Measurements from ENCODE around the gene FARSB. TPM values are rescaled to one million over a fixed set of nuclear protein-coding genes. Genes with fewer than 3 reads are reported as not detected.

Gene FARSB
- total RNA-seq, 3 donors from 2014 or later: 67.3 to 73.2 (median 72.1) TPM

GRCh38 chr2:222572264-222572721 is 83.6 kb downstream of the FARSB start:
- H3K36me3 Mint-ChIP-seq (ENCODE audit: insufficient read depth): peaks cover 39% of the 10 kb centered on the region
- H3K4me3 Mint-ChIP-seq: no peak overlapping the region
- H3K27me3 Mint-ChIP-seq (ENCODE audit: low read depth): no peaks in the 10 kb centered on the region
- DNase-seq (no peak), ATAC-seq (peak in 1 of 2 donors; percentile 23)
- no peaks in the 10 kb centered on the region for H3K9me3 Mint-ChIP-seq
- H3K4me1 Mint-ChIP-seq (ENCODE audit: low read depth): peaks cover 2% of the 10 kb centered on the region

DNA sequence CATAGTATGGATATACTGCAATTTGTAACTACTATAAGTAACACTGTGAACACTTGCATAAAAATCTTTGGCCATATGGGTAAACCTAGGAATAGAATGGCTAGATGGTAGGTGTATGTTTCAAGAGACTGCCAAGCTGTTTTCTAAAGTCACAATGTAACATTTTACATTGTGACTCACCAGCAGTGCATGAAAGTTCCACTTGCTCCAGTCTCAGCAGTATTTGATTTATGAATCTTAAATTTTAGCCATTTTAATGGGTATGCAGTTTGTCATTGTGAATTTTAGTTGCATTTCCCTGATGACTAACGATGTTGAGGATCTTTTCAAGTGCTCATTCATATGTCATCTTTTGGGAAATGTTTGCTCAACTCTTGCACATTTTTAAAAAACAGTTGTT is 86.1 kb downstream of the FARSB start:
- Mint-ChIP-seq H3K36me3 (ENCODE audit: insufficient read depth) (peaks cover 44% of the 10 kb centered on the region), H3K4me1 (ENCODE audit: low read depth) (peaks cover 2% of the 10 kb centered on the region), H3K4me3 (no peak overlapping the region), H3K27me3 (ENCODE audit: low read depth) (no peaks in the 10 kb centered on the region), H3K9me3 (no peaks in the 10 kb centered on the region)
- ATAC-seq (no peak), DNase-seq (no peak)

DNA sequence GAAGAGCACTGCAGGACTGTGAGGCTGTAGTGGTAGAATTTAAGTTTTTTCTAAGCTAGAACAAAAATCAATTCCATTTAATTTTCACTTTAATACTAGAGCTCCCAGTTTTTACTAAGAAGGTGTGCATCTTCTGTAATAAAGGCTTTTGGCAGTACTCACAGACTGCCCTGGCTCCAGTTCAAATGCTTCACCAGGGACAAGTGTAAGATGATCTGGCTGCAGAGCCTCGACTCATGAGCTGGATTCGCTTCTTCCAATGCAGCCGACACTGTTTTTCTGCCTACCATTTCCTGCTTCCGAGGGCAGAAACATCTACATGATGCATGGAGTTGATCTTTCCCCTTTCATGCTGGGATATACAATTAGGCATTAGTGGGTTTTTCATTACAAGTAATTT is 87.0 kb downstream of the FARSB start:
- peaks cover 47% of the 10 kb centered on the region for H3K36me3 Mint-ChIP-seq (ENCODE audit: insufficient read depth)
- no peak overlapping the region for H3K4me3 Mint-ChIP-seq
- no peak for ATAC-seq
- H3K9me3 Mint-ChIP-seq: no peaks in the 10 kb centered on the region
- DNase-seq: no peak
- H3K4me1 Mint-ChIP-seq (ENCODE audit: low read depth): peaks cover 1% of the 10 kb centered on the region
- no peaks in the 10 kb centered on the region for H3K27me3 Mint-ChIP-seq (ENCODE audit: low read depth)

DNA sequence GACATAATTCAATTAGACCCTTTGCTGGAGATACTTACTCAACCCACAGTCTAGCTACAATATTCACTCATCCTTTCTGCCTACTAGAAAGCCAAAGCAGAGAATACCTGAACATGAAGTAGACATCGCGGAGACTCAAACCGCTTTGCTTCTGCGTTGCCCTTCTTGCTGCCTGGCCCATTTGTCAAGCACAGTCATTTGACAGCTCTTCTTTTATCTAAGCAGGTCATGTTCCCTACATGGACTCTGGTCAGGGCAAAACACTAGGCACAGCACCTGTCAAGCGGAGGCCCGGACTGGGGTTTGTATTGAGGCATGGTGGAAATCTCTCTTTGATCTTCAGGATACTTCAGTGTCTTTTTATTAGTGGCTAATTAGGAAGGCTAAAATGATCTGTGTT is 89.7 kb downstream of the FARSB start:
- ATAC-seq (no peak), DNase-seq (no peak)
- Mint-ChIP-seq H3K36me3 (ENCODE audit: insufficient read depth) (peaks cover 29% of the 10 kb centered on the region), H3K4me1 (ENCODE audit: low read depth) (no peaks in the 10 kb centered on the region), H3K9me3 (no peaks in the 10 kb centered on the region), H3K4me3 (no peak overlapping the region), H3K27me3 (ENCODE audit: low read depth) (no peaks in the 10 kb centered on the region)

DNA sequence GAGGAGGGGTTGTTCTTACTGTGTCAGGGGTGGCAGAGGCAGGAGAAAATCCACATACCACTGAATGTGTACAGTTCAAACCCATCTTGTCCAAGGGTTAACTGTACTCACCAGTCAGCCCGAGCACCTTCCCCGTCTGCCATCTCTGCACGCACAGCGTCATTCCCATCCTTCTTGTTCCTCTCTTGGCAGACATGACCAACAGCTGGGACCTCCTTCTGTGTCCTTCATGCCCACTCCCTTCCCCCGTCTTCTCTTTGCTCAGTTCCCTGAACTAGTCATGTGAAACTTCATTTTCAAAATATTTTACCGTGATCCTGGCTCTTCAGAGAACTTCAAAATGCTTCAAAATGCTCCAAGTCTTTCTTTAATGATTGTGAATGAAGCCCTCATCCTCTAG is 92.0 kb downstream of the FARSB start:
- ATAC-seq (no peak), DNase-seq (no peak)
- Mint-ChIP-seq H3K27me3 (ENCODE audit: low read depth) (no peaks in the 10 kb centered on the region), H3K4me3 (no peak overlapping the region), H3K4me1 (ENCODE audit: low read depth) (no peaks in the 10 kb centered on the region), H3K9me3 (no peaks in the 10 kb centered on the region), H3K36me3 (ENCODE audit: insufficient read depth) (peaks cover 22% of the 10 kb centered on the region)

- no peaks in the 10 kb centered on the region for H3K4me1 Mint-ChIP-seq (ENCODE audit: low read depth)
- H3K27me3 Mint-ChIP-seq (ENCODE audit: low read depth): no peaks in the 10 kb centered on the region
Observed at GRCh38 chr2:222563106-222563718, 92.7 kb downstream of the FARSB start.

GRCh38 chr2:222561817-222562645 is 93.9 kb downstream of the FARSB start:
- DNase-seq: no peak
- Mint-ChIP-seq H3K27me3 (ENCODE audit: low read depth) (no peaks in the 10 kb centered on the region), H3K4me1 (ENCODE audit: low read depth) (no peaks in the 10 kb centered on the region), H3K4me3 (no peak overlapping the region), H3K9me3 (no peaks in the 10 kb centered on the region), H3K36me3 (ENCODE audit: insufficient read depth) (peaks cover 15% of the 10 kb centered on the region)
- ATAC-seq: peak in 1 of 2 donors; percentile 47

More at GRCh38 chr2:222563106-222563718, 92.7 kb downstream of the FARSB start:
- H3K36me3 Mint-ChIP-seq (ENCODE audit: insufficient read depth): peaks cover 20% of the 10 kb centered on the region
- ATAC-seq: no peak
- no peak for DNase-seq
- H3K4me3 Mint-ChIP-seq: no peak overlapping the region
- H3K9me3 Mint-ChIP-seq: no peaks in the 10 kb centered on the region

- ATAC-seq: no peak
- no peak for DNase-seq
- Mint-ChIP-seq H3K4me1 (ENCODE audit: low read depth) (no peaks in the 10 kb centered on the region), H3K9me3 (no peaks in the 10 kb centered on the region), H3K36me3 (ENCODE audit: insufficient read depth) (peaks cover 12% of the 10 kb centered on the region), H3K27me3 (ENCODE audit: low read depth) (no peaks in the 10 kb centered on the region), H3K4me3 (no peak overlapping the region)
Observed at GRCh38 chr2:222561151-222561550, 94.7 kb downstream of the FARSB start.

- Mint-ChIP-seq H3K4me3 (no peak overlapping the region), H3K36me3 (ENCODE audit: insufficient read depth) (no peaks in the 10 kb centered on the region), H3K4me1 (ENCODE audit: low read depth) (no peaks in the 10 kb centered on the region), H3K27me3 (ENCODE audit: low read depth) (peaks cover 10% of the 10 kb centered on the region), H3K9me3 (no peaks in the 10 kb centered on the region)
- ATAC-seq (no peak), DNase-seq (no peak)
Observed at GRCh38 chr2:222554517-222554916, 101.4 kb downstream of the FARSB start.

GRCh38 chr2:222548992-222549391 is 106.9 kb downstream of the FARSB start:
- no peak overlapping the region for H3K4me3 Mint-ChIP-seq
- H3K27me3 Mint-ChIP-seq (ENCODE audit: low read depth): peaks cover 15% of the 10 kb centered on the region
- no peaks in the 10 kb centered on the region for H3K4me1 Mint-ChIP-seq (ENCODE audit: low read depth)
- no peaks in the 10 kb centered on the region for H3K36me3 Mint-ChIP-seq (ENCODE audit: insufficient read depth)
- no peaks in the 10 kb centered on the region for H3K9me3 Mint-ChIP-seq
- DNase-seq: no peak
- ATAC-seq: no peak

- no peak for ATAC-seq
- H3K36me3 Mint-ChIP-seq (ENCODE audit: insufficient read depth): no peaks in the 10 kb centered on the region
Observed at GRCh38 chr2:222547083-222547482, 108.8 kb downstream of the FARSB start.

DNA sequence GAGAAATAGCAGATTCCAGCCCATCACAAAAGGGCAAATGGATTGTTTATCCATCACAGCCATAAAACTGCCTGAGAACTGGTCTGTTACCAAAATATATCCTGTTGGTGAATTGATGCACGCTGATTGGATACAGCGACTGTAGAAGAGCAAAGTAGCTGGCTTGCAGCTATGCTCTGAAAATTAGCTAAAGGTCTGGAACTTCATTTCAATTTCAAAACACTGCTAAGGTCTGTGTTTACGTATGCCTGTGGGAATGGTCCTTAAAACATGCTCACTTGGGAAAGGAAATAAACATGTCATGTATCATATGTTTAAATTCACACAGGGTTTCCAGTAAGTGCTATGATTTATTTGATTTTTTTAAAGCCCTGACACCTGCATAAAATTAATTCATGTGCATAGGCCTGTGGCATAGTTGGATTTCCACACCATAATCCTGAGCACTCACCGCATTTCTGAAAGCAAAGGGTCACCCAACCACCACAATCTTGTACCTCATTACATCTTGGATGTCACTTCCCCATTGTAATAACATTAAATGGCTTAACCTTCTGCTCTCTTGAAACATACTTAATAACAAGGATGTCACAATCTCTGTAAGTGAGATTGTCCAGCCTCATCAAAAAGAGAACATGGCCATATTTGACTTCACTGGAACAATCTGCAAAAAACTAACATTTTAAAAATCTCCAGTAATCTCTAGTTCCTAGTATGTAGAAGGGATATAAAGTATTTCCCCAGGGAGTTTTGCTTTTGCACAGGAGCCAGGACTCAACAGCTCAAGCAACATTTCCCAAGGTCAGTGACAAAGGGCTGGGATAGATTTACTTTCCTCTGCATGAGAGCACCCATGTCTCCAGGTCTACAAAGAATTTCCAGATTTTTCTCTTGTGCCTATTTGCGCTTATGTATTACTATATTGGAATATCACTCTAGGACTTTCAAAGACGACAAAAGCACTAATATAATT is 109.8 kb downstream of the FARSB start:
- Mint-ChIP-seq H3K36me3 (ENCODE audit: insufficient read depth) (peaks cover 1% of the 10 kb centered on the region), H3K4me3 (no peak overlapping the region), H3K27me3 (ENCODE audit: low read depth) (peaks cover 7% of the 10 kb centered on the region), H3K9me3 (no peaks in the 10 kb centered on the region), H3K4me1 (ENCODE audit: low read depth) (no peaks in the 10 kb centered on the region)
- ATAC-seq (no peak), DNase-seq (no peak)

More at GRCh38 chr2:222547083-222547482, 108.8 kb downstream of the FARSB start:
- no peaks in the 10 kb centered on the region for H3K9me3 Mint-ChIP-seq
- no peaks in the 10 kb centered on the region for H3K4me1 Mint-ChIP-seq (ENCODE audit: low read depth)
- no peak for DNase-seq
- H3K4me3 Mint-ChIP-seq: no peak overlapping the region
- peaks cover 6% of the 10 kb centered on the region for H3K27me3 Mint-ChIP-seq (ENCODE audit: low read depth)

- ATAC-seq: no peak
- no peaks in the 10 kb centered on the region for H3K4me1 Mint-ChIP-seq (ENCODE audit: low read depth)
- H3K9me3 Mint-ChIP-seq: no peaks in the 10 kb centered on the region
- no peak overlapping the region for H3K4me3 Mint-ChIP-seq
- H3K36me3 Mint-ChIP-seq (ENCODE audit: insufficient read depth): peaks cover 5% of the 10 kb centered on the region
- H3K27me3 Mint-ChIP-seq (ENCODE audit: low read depth): peaks cover 7% of the 10 kb centered on the region
- no peak for DNase-seq
Observed at GRCh38 chr2:222544661-222545060, 111.2 kb downstream of the FARSB start.

- H3K27me3 Mint-ChIP-seq (ENCODE audit: low read depth): peaks cover 5% of the 10 kb centered on the region
- no peaks in the 10 kb centered on the region for H3K4me1 Mint-ChIP-seq (ENCODE audit: low read depth)
- DNase-seq: no peak
- ATAC-seq: no peak
- no peak overlapping the region for H3K4me3 Mint-ChIP-seq
- H3K36me3 Mint-ChIP-seq (ENCODE audit: insufficient read depth): peaks cover 5% of the 10 kb centered on the region
- no peaks in the 10 kb centered on the region for H3K9me3 Mint-ChIP-seq
Observed at GRCh38 chr2:222538535-222538934, 117.4 kb downstream of the FARSB start.
